DND-41 (cell line): Measurements from ENCODE around the gene CNNM1.
A peak's percentile ranks its signal among the peaks of the same experiment; 100 is the strongest.

Source experiments
- ATAC-seq: fragments of 200-7000 bp; cut with Tn5 transposase; 3 replicates; pipeline ENCODE4 v1.9.1; 2021; ENCODE audit warnings: low read depth; ENCODE audit not compliant: insufficient read depth
- DNase-seq: peaks from one replicate; pipeline ENCODE4 v3.0.0-alpha.2; 2020
- H2AFZ ChIP-seq: 2 replicates; pipeline ENCODE4 v1.6.0; 2012; ENCODE audit warnings: low read depth, low read length
- H3K27ac ChIP-seq: 2 replicates; pipeline ENCODE4 v1.5.1; 2012; ENCODE audit warnings: low read length, inconsistent platforms
- H3K27me3 ChIP-seq: fragments of 200-600 bp; sonication (generic); 2 replicates; pipeline ENCODE4 v1.6.0; 2012; ENCODE audit warnings: low read length, mild to moderate bottlenecking, inconsistent platforms; ENCODE audit not compliant: insufficient read depth, poor library complexity
- H3K36me3 ChIP-seq: 2 replicates; pipeline ENCODE4 v1.5.1; 2012; ENCODE audit warnings: low read length, inconsistent platforms; ENCODE audit not compliant: insufficient read depth
- H3K4me1 ChIP-seq: 2 replicates; pipeline ENCODE4 v1.5.1; 2012; ENCODE audit warnings: mild to moderate bottlenecking, low read length; ENCODE audit not compliant: insufficient read depth
- H3K4me2 ChIP-seq: 2 replicates; pipeline ENCODE4 v1.6.0; 2012; ENCODE audit warnings: mild to moderate bottlenecking, moderate library complexity, low read length, inconsistent platforms; ENCODE audit not compliant: insufficient read depth
- H3K4me3 ChIP-seq, 2 experiments: fragments of 200-600 bp in 1 of 2; shearing (Covaris generic) in 1 of 2; 2 replicates each; pipeline ENCODE4 v1.5.1; 2012 to 2016; ENCODE audit warnings: inconsistent platforms in 2 of 2, low read length in 2 of 2, mild to moderate bottlenecking in 2 of 2, low read depth in 1 of 2, moderate library complexity in 1 of 2
- H3K79me2 ChIP-seq: 2 replicates; pipeline ENCODE4 v1.6.0; 2012; ENCODE audit warnings: low read length, inconsistent platforms; ENCODE audit not compliant: insufficient read depth
- H3K9ac ChIP-seq: 2 replicates; pipeline ENCODE4 v1.6.0; 2012; ENCODE audit warnings: low read depth, mild to moderate bottlenecking, inconsistent platforms, low read length, moderate library complexity
- H3K9me3 ChIP-seq: 2 replicates; pipeline ENCODE4 v1.5.1; 2012; ENCODE audit warnings: low read length, moderate library complexity, mild to moderate bottlenecking, inconsistent platforms; ENCODE audit not compliant: insufficient read depth, severe bottlenecking
- H4K20me1 ChIP-seq: 2 replicates; pipeline ENCODE4 v1.6.0; 2012; ENCODE audit warnings: low read length; ENCODE audit not compliant: insufficient read depth
- CTCF ChIP-seq: IDR thresholded peaks from 2 replicates; pipeline ENCODE4 v1.5.1; 2012; ENCODE audit warnings: borderline replicate concordance, low read length, moderate library complexity, mild to moderate bottlenecking; ENCODE audit not compliant: poor library complexity, severe bottlenecking; ENCODE audit errors: extremely low read depth
- EZH2 ChIP-seq: IDR thresholded peaks from 3 replicates; pipeline ENCODE4 v1.6.1; 2012; ENCODE audit warnings: borderline replicate concordance, low read depth, mild to moderate bottlenecking, moderate library complexity, low read length, inconsistent platforms; ENCODE audit not compliant: severe bottlenecking

CNNM1 gene

GRCh38 chr10:99369126-99369525, 40.0 kb downstream of the CNNM1 start:
- H3K9ac ChIP-seq: no peak overlapping the region
- no peaks in the 10 kb centered on the region for H4K20me1 ChIP-seq
- TF ChIP-seq EZH2: no peak
- no peak for TF ChIP-seq CTCF
- no peaks in the 10 kb centered on the region for H3K4me1 ChIP-seq
- H3K27ac ChIP-seq: no peak overlapping the region
- no peak overlapping the region for H2AFZ ChIP-seq
- DNase-seq (no peak), ATAC-seq (no peak)
- no peak overlapping the region for H3K4me2 ChIP-seq
- H3K9me3 ChIP-seq: no peaks in the 10 kb centered on the region
- peaks cover 16% of the 10 kb centered on the region for H3K27me3 ChIP-seq
- H3K4me3 ChIP-seq: no peak overlapping the region
- H3K36me3 ChIP-seq: no peaks in the 10 kb centered on the region
- H3K79me2 ChIP-seq: no peaks in the 10 kb centered on the region

GRCh38 chr10:99369551-99369950, 40.4 kb downstream of the CNNM1 start:
- peaks cover 18% of the 10 kb centered on the region for H3K27me3 ChIP-seq
- no peak overlapping the region for H3K9ac ChIP-seq
- TF ChIP-seq CTCF (no peak), EZH2 (no peak)
- no peak overlapping the region for H3K4me3 ChIP-seq
- H3K27ac ChIP-seq: no peak overlapping the region
- H3K4me1 ChIP-seq: no peaks in the 10 kb centered on the region
- ATAC-seq (no peak), DNase-seq (no peak)
- no peaks in the 10 kb centered on the region for H3K79me2 ChIP-seq
- no peaks in the 10 kb centered on the region for H3K9me3 ChIP-seq
- no peak overlapping the region for H3K4me2 ChIP-seq
- H4K20me1 ChIP-seq: no peaks in the 10 kb centered on the region
- no peak overlapping the region for H2AFZ ChIP-seq
- H3K36me3 ChIP-seq: no peaks in the 10 kb centered on the region

GRCh38 chr10:99370993-99371392, 41.8 kb downstream of the CNNM1 start:
- Histone ChIP-seq H3K4me3 (no peak overlapping the region), H3K27me3 (peaks cover 14% of the 10 kb centered on the region), H3K4me1 (no peaks in the 10 kb centered on the region), H3K4me2 (no peak overlapping the region), H2AFZ (no peak overlapping the region), H3K9me3 (no peaks in the 10 kb centered on the region), H3K9ac (no peak overlapping the region), H3K27ac (no peak overlapping the region), H3K79me2 (no peaks in the 10 kb centered on the region), H4K20me1 (no peaks in the 10 kb centered on the region), H3K36me3 (no peaks in the 10 kb centered on the region)
- ATAC-seq (peak; percentile 59), DNase-seq (no peak)
- TF ChIP-seq CTCF (peak; percentile 54), EZH2 (no peak)

- no peak overlapping the region for H2AFZ ChIP-seq
- no peak for ATAC-seq
- no peak for DNase-seq
- no peak overlapping the region for H3K4me2 ChIP-seq
- peaks cover 19% of the 10 kb centered on the region for H3K27me3 ChIP-seq
- H4K20me1 ChIP-seq: no peaks in the 10 kb centered on the region
- no peak overlapping the region for H3K4me3 ChIP-seq
- H3K79me2 ChIP-seq: no peaks in the 10 kb centered on the region
- no peak overlapping the region for H3K27ac ChIP-seq
- no peak overlapping the region for H3K9ac ChIP-seq
- H3K36me3 ChIP-seq: no peaks in the 10 kb centered on the region
- TF ChIP-seq EZH2 (no peak), CTCF (no peak)
- no peaks in the 10 kb centered on the region for H3K4me1 ChIP-seq
- H3K9me3 ChIP-seq: no peaks in the 10 kb centered on the region
These were observed 43.6 kb downstream of the CNNM1 start for GRCh38 chr10:99372546-99373271.
